Measurements from ENCODE around the gene ADRM1.

Gene ADRM1

GRCh38 chr20:62281161-62281933, 21.4 kb upstream of the ADRM1 start:
- H3K27ac ChIP-seq (ENCODE audit: low read length), result no peak overlapping the region
- no peaks in the 10 kb centered on the region for H3K4me1 ChIP-seq (ENCODE audit: control insufficient read depth in 1 of 2, insufficient read depth in 2 of 2, low read length in 2 of 2)
- H3K36me3 ChIP-seq (ENCODE audit: control insufficient read depth in 1 of 2, insufficient read depth in 2 of 2, low read length in 2 of 2), result peaks cover 47 to 74% of the 10 kb centered on the region in 2 donors
- H3K27me3 ChIP-seq (ENCODE audit: low read depth, low read length), result no peaks in the 10 kb centered on the region
- H3K4me3 ChIP-seq (ENCODE audit: low read depth in 1 of 2, low read length in 2 of 2), result no peak overlapping the region
- no peaks in the 10 kb centered on the region for H3K9me3 ChIP-seq (ENCODE audit: control insufficient read depth in 1 of 2, low read length in 2 of 2)

- no peaks in the 10 kb centered on the region for H3K27me3 ChIP-seq (ENCODE audit: low read depth, low read length)
- H3K36me3 ChIP-seq (ENCODE audit: control insufficient read depth in 1 of 2, insufficient read depth in 2 of 2, low read length in 2 of 2), result peaks cover 47 to 76% of the 10 kb centered on the region in 2 donors
- no peak overlapping the region for H3K27ac ChIP-seq (ENCODE audit: low read length)
- no peaks in the 10 kb centered on the region for H3K4me1 ChIP-seq (ENCODE audit: control insufficient read depth in 1 of 2, insufficient read depth in 2 of 2, low read length in 2 of 2)
- no peak overlapping the region for H3K4me3 ChIP-seq (ENCODE audit: low read depth in 1 of 2, low read length in 2 of 2)
- no peaks in the 10 kb centered on the region for H3K9me3 ChIP-seq (ENCODE audit: control insufficient read depth in 1 of 2, low read length in 2 of 2)
These were observed 20.7 kb upstream of the ADRM1 start for GRCh38 chr20:62282103-62282502.

DNA sequence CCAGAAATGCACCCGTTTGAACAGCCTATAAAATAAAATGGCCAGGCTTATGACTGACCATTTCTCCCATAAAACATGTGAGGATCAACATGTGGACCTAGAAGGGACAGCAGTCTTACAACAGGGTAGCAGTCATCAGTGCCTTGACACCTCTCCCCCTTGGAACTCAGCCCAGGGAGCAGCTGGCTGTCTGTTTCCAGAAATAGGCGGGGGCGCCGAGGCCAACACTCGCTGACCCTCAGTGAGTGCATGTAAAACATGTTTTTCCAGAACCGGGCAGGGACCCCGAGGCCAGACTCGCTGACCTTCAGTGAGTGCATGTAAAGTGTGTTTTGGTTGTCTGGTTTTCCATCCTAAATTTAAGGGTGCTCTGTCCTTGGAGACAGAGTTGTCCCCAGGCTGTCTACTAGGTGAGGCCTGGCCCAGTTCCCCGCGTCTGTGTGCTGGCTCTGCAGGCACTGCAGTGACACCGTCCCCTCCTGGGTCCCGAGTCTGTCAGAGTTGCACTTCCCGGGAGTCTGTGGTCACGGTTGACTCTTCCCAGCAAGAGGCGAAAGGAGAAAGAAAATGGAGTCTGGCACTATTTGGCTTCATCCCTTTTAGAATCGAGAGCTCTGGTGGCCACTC, 19.8 kb upstream of the ADRM1 start:
- Histone ChIP-seq H3K27ac (ENCODE audit: low read length) (no peak overlapping the region), H3K4me1 (ENCODE audit: control insufficient read depth in 1 of 2, insufficient read depth in 2 of 2, low read length in 2 of 2) (no peaks in the 10 kb centered on the region), H3K4me3 (ENCODE audit: low read depth in 1 of 2, low read length in 2 of 2) (no peak overlapping the region), H3K9me3 (ENCODE audit: control insufficient read depth in 1 of 2, low read length in 2 of 2) (no peaks in the 10 kb centered on the region), H3K27me3 (ENCODE audit: low read depth, low read length) (no peaks in the 10 kb centered on the region), H3K36me3 (ENCODE audit: control insufficient read depth in 1 of 2, insufficient read depth in 2 of 2, low read length in 2 of 2) (peaks cover 47 to 81% of the 10 kb centered on the region in 2 donors)

DNA sequence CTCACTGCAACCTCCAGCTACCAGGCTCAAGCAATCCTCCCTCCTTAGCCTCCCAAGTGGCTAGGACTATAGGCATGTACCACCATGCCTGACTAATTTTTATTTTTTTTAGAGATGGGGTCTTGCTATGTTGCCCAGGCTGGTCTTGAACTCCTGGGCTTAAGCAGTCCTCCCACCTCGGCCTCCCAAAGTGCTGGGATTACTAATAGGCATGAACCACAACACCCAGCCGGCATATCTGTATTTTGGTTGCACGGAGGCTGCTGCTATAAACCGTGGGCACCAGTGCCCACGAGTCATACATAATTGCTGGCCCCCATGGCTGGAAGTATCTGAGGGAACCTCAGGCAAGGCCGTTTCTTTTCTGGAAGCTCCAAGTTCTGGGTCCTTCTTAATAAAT, 18.3 kb upstream of the ADRM1 start:
- Histone ChIP-seq H3K36me3 (ENCODE audit: control insufficient read depth in 1 of 2, insufficient read depth in 2 of 2, low read length in 2 of 2) (peaks cover 41 to 86% of the 10 kb centered on the region in 2 donors), H3K27ac (ENCODE audit: low read length) (no peak overlapping the region), H3K9me3 (ENCODE audit: control insufficient read depth in 1 of 2, low read length in 2 of 2) (no peaks in the 10 kb centered on the region), H3K27me3 (ENCODE audit: low read depth, low read length) (no peaks in the 10 kb centered on the region), H3K4me1 (ENCODE audit: control insufficient read depth in 1 of 2, insufficient read depth in 2 of 2, low read length in 2 of 2) (no peaks in the 10 kb centered on the region), H3K4me3 (ENCODE audit: low read depth in 1 of 2, low read length in 2 of 2) (no peak overlapping the region)

GRCh38 chr20:62285151-62285550, 17.6 kb upstream of the ADRM1 start:
- Histone ChIP-seq H3K27me3 (ENCODE audit: low read depth, low read length) (no peaks in the 10 kb centered on the region), H3K27ac (ENCODE audit: low read length) (no peak overlapping the region), H3K4me1 (ENCODE audit: control insufficient read depth in 1 of 2, insufficient read depth in 2 of 2, low read length in 2 of 2) (no peaks in the 10 kb centered on the region), H3K36me3 (ENCODE audit: control insufficient read depth in 1 of 2, insufficient read depth in 2 of 2, low read length in 2 of 2) (peaks cover 38 to 86% of the 10 kb centered on the region in 2 donors), H3K9me3 (ENCODE audit: control insufficient read depth in 1 of 2, low read length in 2 of 2) (no peaks in the 10 kb centered on the region), H3K4me3 (ENCODE audit: low read depth in 1 of 2, low read length in 2 of 2) (no peak overlapping the region)

- Histone ChIP-seq H3K4me1 (ENCODE audit: control insufficient read depth in 1 of 2, insufficient read depth in 2 of 2, low read length in 2 of 2) (no peaks in the 10 kb centered on the region), H3K9me3 (ENCODE audit: control insufficient read depth in 1 of 2, low read length in 2 of 2) (no peaks in the 10 kb centered on the region), H3K36me3 (ENCODE audit: control insufficient read depth in 1 of 2, insufficient read depth in 2 of 2, low read length in 2 of 2) (peaks cover 32 to 81% of the 10 kb centered on the region in 2 donors), H3K27me3 (ENCODE audit: low read depth, low read length) (no peaks in the 10 kb centered on the region), H3K27ac (ENCODE audit: low read length) (no peak overlapping the region), H3K4me3 (ENCODE audit: low read depth in 1 of 2, low read length in 2 of 2) (no peak overlapping the region)
These were observed 17.1 kb upstream of the ADRM1 start for GRCh38 chr20:62285722-62286121.

DNA sequence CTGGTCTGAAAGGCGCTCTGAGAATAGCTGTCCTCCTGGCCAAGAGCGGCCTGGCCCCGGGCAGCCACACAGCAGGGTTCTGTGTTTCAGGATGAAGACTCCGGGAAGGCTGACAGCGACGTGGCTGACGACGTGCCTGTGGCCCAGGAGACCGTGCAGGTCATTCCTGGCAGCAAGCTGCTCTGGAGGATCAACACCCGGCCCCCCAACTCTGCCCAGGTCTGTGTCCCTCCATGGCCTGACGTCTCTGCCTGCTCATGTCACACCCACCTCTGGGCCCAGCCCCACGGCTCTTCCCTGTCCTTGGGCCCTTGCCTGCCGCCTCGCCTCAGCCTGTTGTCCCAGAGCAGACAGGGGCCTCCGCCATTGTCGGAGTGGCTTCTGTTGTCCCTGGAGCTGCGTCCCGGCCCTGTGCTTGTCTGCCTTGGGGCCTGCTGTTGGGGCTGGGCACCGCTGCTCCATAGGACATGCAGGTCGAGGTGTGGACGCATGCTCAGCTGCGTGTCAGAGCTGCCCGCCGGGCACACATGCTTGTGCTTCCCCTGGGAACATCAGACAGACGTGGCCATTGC, 16.2 kb upstream of the ADRM1 start:
- H3K36me3 ChIP-seq (ENCODE audit: control insufficient read depth in 1 of 2, insufficient read depth in 2 of 2, low read length in 2 of 2), result peaks cover 24 to 81% of the 10 kb centered on the region in 2 donors

DNA sequence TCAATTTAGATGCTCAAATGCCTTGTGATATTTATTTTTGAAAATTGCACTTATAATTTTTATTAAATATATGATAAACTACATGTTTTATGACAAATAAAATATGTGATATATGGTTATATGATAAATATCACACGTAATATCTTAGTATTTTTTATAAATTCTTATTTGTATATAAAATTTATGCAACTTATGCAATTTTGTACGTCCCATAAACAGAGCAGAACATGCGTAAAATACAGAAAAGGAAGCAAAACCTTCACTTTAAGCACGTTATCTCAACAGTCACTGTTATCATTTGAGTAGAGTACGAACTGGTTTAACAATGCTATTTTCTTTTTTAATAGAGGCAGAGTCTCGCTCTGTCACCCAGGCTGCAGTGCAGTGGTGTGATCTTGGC, 15.7 kb upstream of the ADRM1 start:
- H3K9me3 ChIP-seq (ENCODE audit: control insufficient read depth in 1 of 2, low read length in 2 of 2), result no peaks in the 10 kb centered on the region
- H3K36me3 ChIP-seq (ENCODE audit: control insufficient read depth in 1 of 2, insufficient read depth in 2 of 2, low read length in 2 of 2), result peaks cover 21 to 81% of the 10 kb centered on the region in 2 donors
- H3K4me3 ChIP-seq (ENCODE audit: low read depth in 1 of 2, low read length in 2 of 2), result no peak overlapping the region
- H3K27ac ChIP-seq (ENCODE audit: low read length), result no peak overlapping the region
- H3K27me3 ChIP-seq (ENCODE audit: low read depth, low read length), result no peaks in the 10 kb centered on the region
- no peaks in the 10 kb centered on the region for H3K4me1 ChIP-seq (ENCODE audit: control insufficient read depth in 1 of 2, insufficient read depth in 2 of 2, low read length in 2 of 2)

More for the DNA sequence above, 16.2 kb upstream of the ADRM1 start:
- H3K9me3 ChIP-seq (ENCODE audit: control insufficient read depth in 1 of 2, low read length in 2 of 2), result no peaks in the 10 kb centered on the region
- no peak overlapping the region for H3K4me3 ChIP-seq (ENCODE audit: low read depth in 1 of 2, low read length in 2 of 2)
- no peaks in the 10 kb centered on the region for H3K4me1 ChIP-seq (ENCODE audit: control insufficient read depth in 1 of 2, insufficient read depth in 2 of 2, low read length in 2 of 2)
- H3K27ac ChIP-seq (ENCODE audit: low read length), result no peak overlapping the region
- H3K27me3 ChIP-seq (ENCODE audit: low read depth, low read length), result no peaks in the 10 kb centered on the region

DNA sequence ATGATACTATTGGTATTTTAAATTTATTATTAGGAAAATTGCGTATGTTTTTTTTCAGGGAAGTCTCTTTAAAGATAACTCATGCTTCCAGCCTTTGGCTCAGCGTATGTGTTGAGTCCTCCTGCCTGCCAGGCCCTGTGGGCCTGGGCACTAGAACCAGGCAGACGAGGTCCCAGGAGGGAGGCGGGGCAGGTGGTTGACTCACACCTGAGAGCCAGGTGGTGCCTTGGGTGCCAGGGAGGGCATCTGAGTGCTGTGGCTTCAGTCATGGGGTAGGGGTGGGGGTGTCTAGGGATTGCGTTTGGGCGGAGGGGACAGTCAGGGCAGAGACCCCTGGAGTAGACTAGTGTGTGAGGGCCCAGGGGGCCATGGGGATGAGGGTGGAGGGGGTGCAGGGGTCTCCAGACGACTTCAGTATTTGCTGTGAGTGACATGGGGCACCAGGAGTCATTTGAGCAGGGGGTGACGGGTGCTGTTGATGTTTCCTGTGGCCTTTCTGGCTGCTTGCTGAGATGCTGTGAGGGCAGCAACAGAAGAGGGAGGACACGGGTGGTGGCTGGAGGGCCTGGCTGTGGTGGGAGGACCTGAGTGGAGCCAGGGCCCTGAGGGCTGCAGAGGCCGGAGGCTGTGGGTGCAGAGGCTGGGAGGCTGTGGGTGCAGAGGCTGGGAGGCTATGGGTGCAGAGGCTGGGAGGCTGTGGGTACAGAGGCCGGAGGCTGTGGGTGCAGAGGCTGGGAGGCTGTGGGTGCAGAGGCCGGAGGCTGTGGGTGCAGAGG, 14.8 kb upstream of the ADRM1 start:
- H3K27ac ChIP-seq (ENCODE audit: low read length), result no peak overlapping the region
- peaks cover 20 to 75% of the 10 kb centered on the region in 2 donors for H3K36me3 ChIP-seq (ENCODE audit: control insufficient read depth in 1 of 2, insufficient read depth in 2 of 2, low read length in 2 of 2)
- no peak overlapping the region for H3K4me3 ChIP-seq (ENCODE audit: low read depth in 1 of 2, low read length in 2 of 2)
- no peaks in the 10 kb centered on the region for H3K9me3 ChIP-seq (ENCODE audit: control insufficient read depth in 1 of 2, low read length in 2 of 2)
- H3K27me3 ChIP-seq (ENCODE audit: low read depth, low read length), result no peaks in the 10 kb centered on the region
- H3K4me1 ChIP-seq (ENCODE audit: control insufficient read depth in 1 of 2, insufficient read depth in 2 of 2, low read length in 2 of 2), result no peaks in the 10 kb centered on the region

DNA sequence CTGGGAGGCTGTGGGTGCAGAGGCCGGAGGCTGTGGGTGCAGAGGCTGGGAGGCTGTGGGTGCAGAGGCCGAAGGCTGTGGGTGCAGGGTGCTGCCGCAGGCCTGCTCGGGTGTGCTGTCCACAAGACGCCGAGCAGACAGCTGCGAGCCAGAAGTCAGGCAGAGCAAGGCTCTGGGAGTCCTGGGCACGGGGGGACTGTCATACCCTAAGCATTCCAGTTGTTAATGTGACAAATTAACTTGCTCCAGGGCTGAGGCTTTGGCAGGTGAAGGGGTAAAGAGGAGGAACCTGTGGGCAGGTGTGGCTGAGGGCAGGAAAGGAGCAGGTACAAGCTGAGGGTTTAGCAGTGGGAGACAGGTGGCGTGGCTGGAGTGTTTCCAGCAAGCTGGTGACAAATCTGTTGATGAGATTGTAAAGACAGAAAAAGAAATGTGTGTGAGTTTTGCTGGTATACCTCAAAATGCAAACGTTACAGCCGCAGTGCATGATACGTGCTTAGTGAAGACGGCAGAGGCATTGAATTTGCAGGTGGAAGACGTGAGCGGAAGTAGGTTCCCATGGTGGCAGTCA, 14.2 kb upstream of the ADRM1 start:
- peaks cover 23 to 75% of the 10 kb centered on the region in 2 donors for H3K36me3 ChIP-seq (ENCODE audit: control insufficient read depth in 1 of 2, insufficient read depth in 2 of 2, low read length in 2 of 2)
- H3K4me3 ChIP-seq (ENCODE audit: low read depth in 1 of 2, low read length in 2 of 2), result no peak overlapping the region

DNA sequence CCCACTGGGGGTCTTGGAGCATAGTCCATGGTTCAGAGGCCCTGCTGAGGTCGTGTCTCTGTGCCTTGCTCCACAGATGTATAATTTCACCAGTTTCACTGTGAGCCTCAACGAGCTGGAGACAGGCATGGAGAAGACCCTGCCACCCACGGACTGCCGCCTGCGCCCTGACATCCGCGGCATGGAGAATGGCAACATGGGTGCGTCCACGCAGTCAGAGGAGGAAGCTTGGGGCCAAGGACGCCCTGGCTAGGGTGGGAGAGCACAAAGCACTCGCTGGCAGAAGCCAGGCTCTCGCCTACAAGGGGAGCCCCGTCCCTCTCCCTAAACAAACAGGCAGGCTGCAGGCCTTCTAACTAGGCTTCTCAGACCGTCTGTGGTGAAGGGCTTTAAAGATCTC, 13.7 kb upstream of the ADRM1 start:
- Histone ChIP-seq H3K4me3 (ENCODE audit: low read depth in 1 of 2, low read length in 2 of 2) (no peak overlapping the region), H3K36me3 (ENCODE audit: control insufficient read depth in 1 of 2, insufficient read depth in 2 of 2, low read length in 2 of 2) (peaks cover 24 to 75% of the 10 kb centered on the region in 2 donors), H3K27me3 (ENCODE audit: low read depth, low read length) (no peaks in the 10 kb centered on the region), H3K9me3 (ENCODE audit: control insufficient read depth in 1 of 2, low read length in 2 of 2) (no peaks in the 10 kb centered on the region), H3K4me1 (ENCODE audit: control insufficient read depth in 1 of 2, insufficient read depth in 2 of 2, low read length in 2 of 2) (no peaks in the 10 kb centered on the region), H3K27ac (ENCODE audit: low read length) (no peak overlapping the region)

More for the DNA sequence above, 14.2 kb upstream of the ADRM1 start:
- Histone ChIP-seq H3K27me3 (ENCODE audit: low read depth, low read length) (no peaks in the 10 kb centered on the region), H3K27ac (ENCODE audit: low read length) (no peak overlapping the region), H3K9me3 (ENCODE audit: control insufficient read depth in 1 of 2, low read length in 2 of 2) (no peaks in the 10 kb centered on the region), H3K4me1 (ENCODE audit: control insufficient read depth in 1 of 2, insufficient read depth in 2 of 2, low read length in 2 of 2) (no peaks in the 10 kb centered on the region)

Data from muscle layer of duodenum (tissue), 2 donors.